SK-MEL-5 (cell line): ENCODE data around the gene PAX5. TPM values are rescaled to one million over a fixed set of nuclear protein-coding genes. Genes with fewer than 3 reads are reported as not detected.
A peak's percentile ranks its signal among the peaks of the same experiment; 100 is the strongest.

Experiments used
- DNase-seq: peaks from one replicate; pipeline ENCODE4 v3.0.0-alpha.2; 2016; ENCODE audit warnings: low read depth, low spot score
- in situ Hi-C: cut with HindIII; loops from 2 replicates; pipeline ENCODE4 v1.10.0; 2016; ENCODE audit warnings: low sequenced_read_pairs, high pct_unique_total_duplicates, low pct_unique_long_range_greater_than_20kb
- total RNA-seq: library from RNA; depleted of rRNA; stranded (reverse); fragments of >200 nt; shearing (Covaris generic); gene quantifications from 2 replicates; pipeline ENCODE4 v1.2.3, GENCODE V29; 2014

Gene PAX5
- total RNA-seq, 1 experiment from 2014 or later: not detected

GRCh38 chr9:37028420-37029031 lies 5.5 kb downstream of the PAX5 start:
- no peak for DNase-seq
- in situ Hi-C loops: no loop called here

- DNase-seq: peak; percentile 92
- in situ Hi-C loops: no loop called here
Measured at GRCh38 chr9:37027582-37028419, 6.3 kb downstream of the PAX5 start.

GRCh38 chr9:37026931-37027581 lies 7.0 kb downstream of the PAX5 start:
- no peak for DNase-seq
- in situ Hi-C loops: no loop called here

- in situ Hi-C loops: no loop called here
- DNase-seq: no peak
Measured at GRCh38 chr9:37026113-37026930, 7.7 kb downstream of the PAX5 start.

GRCh38 chr9:37025823-37026112 lies 8.3 kb downstream of the PAX5 start:
- in situ Hi-C loops: no loop called here

GRCh38 chr9:37025071-37025822 lies 8.8 kb downstream of the PAX5 start:
- in situ Hi-C loops: no loop called here
- DNase-seq: no peak

More at GRCh38 chr9:37025823-37026112, 8.3 kb downstream of the PAX5 start:
- no peak for DNase-seq

- in situ Hi-C loops: no loop called here
- no peak for DNase-seq
Measured at GRCh38 chr9:37017546-37017945, 16.5 kb downstream of the PAX5 start.

GRCh38 chr9:37011530-37011929 lies 22.5 kb downstream of the PAX5 start:
- DNase-seq: no peak
- in situ Hi-C loops: no loop called here

- in situ Hi-C loops: no loop called here
Measured at GRCh38 chr9:37010976-37011375, 23.1 kb downstream of the PAX5 start.

GRCh38 chr9:37010180-37010579 lies 23.9 kb downstream of the PAX5 start:
- DNase-seq: no peak
- in situ Hi-C loops: no loop called here

More at GRCh38 chr9:37010976-37011375, 23.1 kb downstream of the PAX5 start:
- no peak for DNase-seq

- DNase-seq: no peak
- in situ Hi-C loops: no loop called here
Measured at GRCh38 chr9:37007295-37007694, 26.8 kb downstream of the PAX5 start.

- DNase-seq: no peak
- in situ Hi-C loops: no loop called here
Measured at GRCh38 chr9:37005517-37006140, 28.4 kb downstream of the PAX5 start.

GRCh38 chr9:37004424-37004935 lies 29.6 kb downstream of the PAX5 start:
- in situ Hi-C loops: no loop called here
- DNase-seq: no peak

- in situ Hi-C loops: no loop called here
- DNase-seq: no peak
Measured at GRCh38 chr9:37002413-37003217, 31.5 kb downstream of the PAX5 start.

- in situ Hi-C loops: no loop called here
- DNase-seq: no peak
Measured at GRCh38 chr9:37002036-37002412, 32.0 kb downstream of the PAX5 start.

- in situ Hi-C loops: no loop called here
- DNase-seq: no peak
Measured at GRCh38 chr9:37001459-37001858, 32.6 kb downstream of the PAX5 start.
